HG03139 (cell line): ENCODE measurements around the gene MACROD1.

Source experiments
- ATAC-seq: cut with Tn5 transposase; IDR thresholded peaks from one replicate; pipeline ENCODE4 v1.9.1; 2021; ENCODE audit not compliant: unreplicated experiment

Gene MACROD1

DNA sequence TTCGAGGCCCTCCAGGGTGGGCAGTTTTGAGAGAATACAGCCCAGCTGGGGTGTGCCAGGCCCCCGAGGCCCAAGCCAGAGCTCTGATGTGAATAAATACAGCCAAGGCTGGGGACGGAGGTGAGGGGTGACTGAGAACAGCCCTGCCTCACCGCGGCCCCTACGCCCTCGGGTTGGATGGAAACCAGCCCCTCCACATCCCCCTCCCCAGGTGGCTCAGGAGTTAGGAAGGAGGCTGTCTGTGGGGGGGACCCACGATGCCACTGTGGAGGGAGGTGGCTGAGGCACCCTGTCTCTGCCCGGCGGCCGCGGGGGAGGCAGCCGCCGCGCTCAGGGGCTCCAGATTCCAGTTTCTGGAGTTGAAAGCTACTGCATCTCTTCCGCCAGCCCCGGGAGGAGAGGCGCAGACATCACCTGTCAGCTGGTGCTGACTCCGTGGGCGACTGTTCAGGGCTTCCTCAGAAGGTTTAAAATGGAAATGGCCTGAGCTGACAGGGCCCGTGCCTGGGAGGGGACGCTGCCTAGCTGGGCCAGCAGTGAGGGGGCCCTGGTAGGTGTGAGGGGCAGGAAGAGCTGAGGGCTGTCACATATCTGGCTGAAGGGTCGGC, 128.8 kb downstream of the MACROD1 start:
- ATAC-seq: no peak

GRCh38 chr11:64036087-64037026, 129.6 kb downstream of the MACROD1 start:
- ATAC-seq: no peak

DNA sequence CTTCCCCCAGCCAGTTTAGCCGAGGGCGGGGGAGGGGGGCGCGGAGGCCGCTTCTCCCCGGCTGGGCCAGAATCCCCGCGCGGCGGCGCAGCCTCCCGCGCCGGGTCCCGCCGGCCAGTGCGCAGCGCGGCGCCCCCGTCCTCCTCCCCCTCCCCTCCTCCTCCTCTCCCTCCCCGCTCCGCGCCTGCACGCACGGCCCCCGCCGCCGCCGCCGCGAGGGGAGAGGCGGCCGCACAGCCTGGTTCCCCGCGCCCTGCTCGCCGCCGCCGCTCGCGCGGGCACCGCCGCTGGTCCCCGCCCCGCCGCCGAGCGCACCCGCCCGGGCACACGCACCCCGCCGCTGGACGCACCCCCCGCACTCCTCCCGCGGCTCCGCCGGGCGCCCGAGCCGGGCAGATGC, 130.3 kb downstream of the MACROD1 start, which contains the start of gene FLRT1:
Gene FLRT1, plus strand, starts transcription at position 356 of the 400 bp plus-strand sequence. CDS start 80,337 bp downstream, outside the sequence.
- no peak for ATAC-seq

- no peak for ATAC-seq
Measured at GRCh38 chr11:64035081-64035524, 130.8 kb downstream of the MACROD1 start.

GRCh38 chr11:64034411-64034811, 131.5 kb downstream of the MACROD1 start:
- no peak for ATAC-seq

GRCh38 chr11:64032050-64032449, 133.9 kb downstream of the MACROD1 start:
- no peak for ATAC-seq

DNA sequence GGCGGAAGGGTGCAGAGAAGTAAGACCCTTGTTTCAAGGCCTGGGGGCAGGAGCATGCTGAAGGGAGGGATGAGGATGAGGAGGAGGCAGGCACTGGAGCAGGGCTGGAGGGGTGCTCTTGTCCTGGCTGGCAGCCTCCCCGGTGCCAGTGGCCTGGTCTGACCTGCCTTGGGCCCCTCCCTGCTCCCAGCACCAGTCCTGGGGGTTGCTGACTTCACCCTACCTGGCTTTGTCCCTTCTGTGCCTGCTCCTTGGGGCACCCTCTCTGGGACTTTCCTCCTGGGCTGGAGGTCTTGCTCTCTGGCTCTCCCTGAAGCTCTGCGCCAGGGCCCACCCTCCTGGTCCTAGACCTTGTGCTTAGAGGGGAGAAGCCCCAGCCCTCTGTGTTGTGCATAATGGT, 134.9 kb downstream of the MACROD1 start:
- ATAC-seq: no peak

GRCh38 chr11:64029773-64030172, 136.1 kb downstream of the MACROD1 start:
- no peak for ATAC-seq

- no peak for ATAC-seq
Measured at GRCh38 chr11:64028398-64029115, 137.4 kb downstream of the MACROD1 start.

DNA sequence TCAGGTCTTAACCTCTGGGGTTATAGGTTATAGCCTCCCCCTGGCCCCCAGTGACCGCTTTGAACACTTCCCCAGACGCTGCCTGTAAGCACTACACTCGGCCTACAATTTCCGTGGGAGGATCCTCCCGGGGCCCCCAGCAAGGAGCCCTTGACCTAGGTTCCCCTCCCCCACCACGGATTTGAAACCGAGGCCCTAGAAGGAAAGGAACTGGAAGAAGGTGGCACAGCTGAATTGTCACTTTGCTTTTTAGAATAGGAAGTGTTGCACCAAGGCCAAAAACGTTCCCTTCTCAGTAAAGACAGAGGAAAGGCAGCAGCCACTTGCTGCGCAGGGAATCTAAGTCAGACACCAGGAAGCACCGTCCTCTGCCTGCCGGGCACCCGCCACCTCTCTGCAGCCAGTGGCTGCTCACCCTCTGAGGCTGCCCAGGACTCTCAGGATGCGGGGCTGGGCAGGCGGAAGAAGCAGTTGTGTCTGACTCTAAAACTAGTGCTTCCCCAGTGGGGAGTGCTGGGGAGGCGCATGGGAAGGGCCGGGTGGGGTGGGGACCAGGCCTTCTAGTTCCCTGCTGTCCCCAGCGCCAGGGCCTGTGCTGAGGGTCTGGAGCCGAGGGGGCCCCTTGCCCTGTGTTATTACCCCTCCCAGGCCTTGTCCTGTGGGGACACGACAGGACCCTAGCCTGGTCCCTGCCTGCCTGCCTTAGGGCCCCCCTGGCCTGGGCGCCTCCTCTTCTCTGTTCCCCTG, 138.1 kb downstream of the MACROD1 start:
- no peak for ATAC-seq

- ATAC-seq: no peak
Measured at GRCh38 chr11:64026575-64027205, 139.2 kb downstream of the MACROD1 start.

DNA sequence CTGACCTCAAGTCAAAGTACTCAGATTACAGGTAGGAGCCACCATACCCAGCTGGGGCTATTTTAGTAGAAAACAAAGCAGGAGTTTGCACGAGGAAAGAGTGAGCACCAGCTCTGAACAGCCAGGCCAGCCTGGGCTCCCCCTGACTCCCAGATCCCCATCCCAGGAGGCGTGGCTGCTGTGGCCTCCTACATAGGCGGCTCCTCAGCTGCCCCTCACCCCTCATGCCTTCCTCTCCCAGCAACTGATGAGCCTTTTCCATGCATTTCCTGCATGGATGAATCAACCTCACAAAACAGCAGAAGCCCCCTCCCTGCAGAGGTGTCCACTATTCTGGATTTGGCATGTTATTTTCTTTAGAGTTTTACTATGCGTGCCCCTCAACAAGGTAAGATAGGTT, 140.7 kb downstream of the MACROD1 start:
- no peak for ATAC-seq

GRCh38 chr11:64023712-64024710, 141.9 kb downstream of the MACROD1 start:
- no peak for ATAC-seq

GRCh38 chr11:64022125-64022784, 143.7 kb downstream of the MACROD1 start:
- ATAC-seq: no peak

DNA sequence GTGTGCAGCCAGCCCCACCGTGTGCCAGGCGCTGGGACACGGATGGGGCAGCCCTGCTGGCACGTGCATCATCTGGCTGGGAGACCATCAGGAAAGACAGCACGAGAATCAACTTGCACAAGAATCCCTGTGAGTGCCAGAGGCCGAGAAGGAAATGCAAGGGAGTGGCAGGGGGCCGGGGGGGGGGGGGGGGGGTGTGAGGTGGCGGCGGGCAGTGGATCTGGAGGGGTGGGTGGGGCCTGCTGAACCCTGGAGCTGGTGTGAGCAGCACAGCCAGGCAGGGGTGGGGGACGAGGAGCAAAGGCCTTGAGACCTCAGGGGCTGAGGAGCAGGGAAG, 144.2 kb downstream of the MACROD1 start:
- ATAC-seq: no peak

DNA sequence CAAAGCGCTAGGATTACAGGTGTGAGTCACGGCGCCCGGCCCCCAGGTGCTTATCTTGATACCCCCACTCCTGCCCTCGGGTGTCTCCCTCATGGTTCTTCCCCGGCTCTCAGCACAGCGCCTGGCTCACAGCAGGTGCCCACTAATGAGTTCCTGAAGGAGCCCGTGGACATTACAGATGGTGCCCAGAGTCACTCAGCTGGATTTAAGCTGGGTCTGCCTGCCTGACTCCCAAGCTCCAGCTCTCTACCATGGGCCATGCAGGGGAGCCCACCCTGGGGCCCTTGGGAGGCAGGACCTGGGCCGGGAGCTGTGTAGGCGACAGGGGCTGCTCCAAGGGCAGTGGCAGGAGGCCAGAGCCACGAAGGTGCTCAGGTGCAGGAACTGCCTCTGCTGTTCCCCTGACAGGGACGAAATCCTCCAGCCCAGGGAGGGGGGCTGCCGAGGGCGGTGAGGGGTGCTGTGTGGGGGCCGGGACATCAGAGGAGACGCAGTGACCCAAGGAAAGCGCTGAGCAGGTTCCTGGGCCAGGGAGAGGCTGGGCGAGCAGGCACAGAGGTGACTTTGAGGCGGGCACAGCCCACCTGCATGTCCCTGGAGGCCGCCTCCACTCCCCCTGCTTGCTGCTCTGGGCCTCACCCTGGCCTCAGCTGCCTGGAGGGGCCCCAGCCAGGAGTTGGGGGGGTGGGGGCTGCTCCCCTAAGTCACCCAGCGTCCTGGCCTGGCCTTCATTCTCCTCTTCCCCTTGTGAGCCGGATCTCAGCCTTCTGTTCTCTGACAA, 144.7 kb downstream of the MACROD1 start:
- ATAC-seq: no peak

- ATAC-seq: no peak
Measured at GRCh38 chr11:64019106-64020037, 146.5 kb downstream of the MACROD1 start.
